HepG2 (cell line): ENCODE data around the gene MLLT1. TPM values are rescaled to one million over a fixed set of nuclear protein-coding genes. Genes with fewer than 3 reads are reported as not detected.

Experiments used
- BCL6 ChIP-seq: IDR thresholded peaks from 2 replicates; pipeline ENCODE4 v1.6.1; 2016; ENCODE audit warnings: missing genetic modification reagents, missing compliant biosample characterization
- CHD4 ChIP-seq: fragments of 200-600 bp; sonication (generic); IDR thresholded peaks from 2 replicates; pipeline ENCODE4 v1.7.0; 2017; ENCODE audit warnings: mild to moderate bottlenecking, low read length, borderline replicate concordance
- DNMT1 ChIP-seq: sonication (generic); formaldehyde crosslinking; IDR thresholded peaks from 2 replicates; pipeline ENCODE4 v1.5.1; 2020; ENCODE audit warnings: mild to moderate bottlenecking, missing genetic modification reagents
- FOXC1 ChIP-seq: sonication (generic); formaldehyde crosslinking; IDR thresholded peaks from 2 replicates; pipeline ENCODE4 v1.8.0; 2022; ENCODE audit warnings: mild to moderate bottlenecking, missing genetic modification reagents, borderline replicate concordance
- GTF3A ChIP-seq: sonication (generic); formaldehyde crosslinking; conservative IDR thresholded peaks from 2 replicates; pipeline ENCODE4 v1.4.0; 2020; ENCODE audit warnings: mild to moderate bottlenecking, missing genetic modification reagents
- HNRNPLL ChIP-seq: fragments of 200-400 bp; formaldehyde crosslinking; IDR thresholded peaks from 2 replicates; pipeline ENCODE4 v1.6.1; 2017; ENCODE audit warnings: mild to moderate bottlenecking, low read depth, low read length; ENCODE audit not compliant: poor library complexity, severe bottlenecking
- HOXD1 ChIP-seq: sonication (generic); formaldehyde crosslinking; IDR thresholded peaks from 2 replicates; pipeline ENCODE4 v1.5.0; 2020; ENCODE audit warnings: missing genetic modification reagents
- MIER2 ChIP-seq: IDR thresholded peaks from 2 replicates; pipeline ENCODE4 v1.6.1; 2016; ENCODE audit warnings: missing biosample characterization, missing genetic modification reagents
- NCOA2 ChIP-seq: sonication (generic); formaldehyde crosslinking; IDR thresholded peaks from 2 replicates; pipeline ENCODE4 v1.8.0; 2022; ENCODE audit warnings: inconsistent platforms
- POLR2G ChIP-seq: fragments of 200-400 bp; formaldehyde crosslinking; IDR thresholded peaks from 2 replicates; pipeline ENCODE4 v1.6.1; 2018; ENCODE audit warnings: mild to moderate bottlenecking, low read depth, low read length, moderate library complexity
- RARA ChIP-seq: IDR thresholded peaks from 2 replicates; pipeline ENCODE4 v1.6.1; 2016; ENCODE audit warnings: missing genetic modification reagents, missing compliant biosample characterization
- RBFOX2 ChIP-seq: fragments of 200-400 bp; formaldehyde crosslinking; IDR thresholded peaks from 2 replicates; pipeline ENCODE4 v1.6.1; 2017; ENCODE audit warnings: low read depth, mild to moderate bottlenecking, low read length
- RNF2 ChIP-seq: fragments of 450-650 bp; conservative IDR thresholded peaks from 2 replicates; pipeline ENCODE4 v1.6.1; 2016; ENCODE audit warnings: low read depth
- SOX5 ChIP-seq: IDR thresholded peaks from 2 replicates; pipeline ENCODE4 v1.6.1; 2016; ENCODE audit warnings: borderline replicate concordance
- ZNF180 ChIP-seq: sonication (generic); formaldehyde crosslinking; IDR thresholded peaks from 2 replicates; pipeline ENCODE4 v1.4.0; 2020; ENCODE audit warnings: low read depth, missing genetic modification reagents, borderline replicate concordance
- ZNF788 ChIP-seq: sonication (generic); formaldehyde crosslinking; IDR thresholded peaks from 2 replicates; pipeline ENCODE4 v1.5.0; 2020; ENCODE audit warnings: mild to moderate bottlenecking, missing genetic modification reagents, borderline replicate concordance
- polyA plus RNA-seq, 8 experiments: library from polyadenylated mRNA; depleted of rRNA in 3 of 8; stranded (reverse) in 7 of 8; unstranded in 1 of 8; fragments of >200 nt; fragmentation: Illumina TruSeq in 4 of 8; extraction: Trizol in 4 of 8; gene quantifications; 2 replicates each; pipeline versions ENCODE4 v1.2.1 to v1.2.3, GENCODE V29; 2011 to 2016; ENCODE audit warnings: low read depth in 4 of 8, missing spikeins in 1 of 8, mixed read lengths in 1 of 8; ENCODE audit not compliant: insufficient read depth in 1 of 8
- total RNA-seq, 5 experiments: library from RNA; depleted of rRNA; stranded (reverse); fragments of >200 nt; fragmentation: Illumina TruSeq; extraction: Trizol; gene quantifications; 2 replicates each; pipeline ENCODE4 v1.2.3, GENCODE V29; 2016; ENCODE audit warnings: low read depth in 1 of 5
- TF ChIP-seq, protein P1 (sequence below): sonication (generic); formaldehyde crosslinking; IDR thresholded peaks from 2 replicates; pipeline ENCODE4 v1.4.0; 2020; ENCODE audit warnings: low read depth, mild to moderate bottlenecking, missing genetic modification reagents
- TF ChIP-seq, protein P2 (sequence below): sonication (generic); formaldehyde crosslinking; IDR thresholded peaks from 2 replicates; pipeline ENCODE4 v1.5.0; 2020; ENCODE audit warnings: mild to moderate bottlenecking, missing genetic modification reagents
- TF ChIP-seq, protein P3 (sequence below), 2 experiments: sonication (generic) in 1 of 2; formaldehyde crosslinking in 1 of 2; IDR thresholded peaks; 2 replicates each; pipeline versions ENCODE4 v1.4.0 to v1.6.1; 2018 to 2020; ENCODE audit warnings: missing genetic modification reagents in 2 of 2, borderline replicate concordance in 1 of 2, low read depth in 1 of 2, mild to moderate bottlenecking in 1 of 2, missing biosample characterization in 1 of 2
- TF ChIP-seq, protein P4 (sequence below): IDR thresholded peaks from 2 replicates; pipeline ENCODE4 v1.6.1; 2012; ENCODE audit warnings: inconsistent platforms

The MLLT1 gene
- total and polyA plus RNA-seq, 2 of the 13 experiments (the other 11 are each of a cell fraction or from before 2014, with no cell fraction given) = 11.7 to 12.2 TPM

DNA sequence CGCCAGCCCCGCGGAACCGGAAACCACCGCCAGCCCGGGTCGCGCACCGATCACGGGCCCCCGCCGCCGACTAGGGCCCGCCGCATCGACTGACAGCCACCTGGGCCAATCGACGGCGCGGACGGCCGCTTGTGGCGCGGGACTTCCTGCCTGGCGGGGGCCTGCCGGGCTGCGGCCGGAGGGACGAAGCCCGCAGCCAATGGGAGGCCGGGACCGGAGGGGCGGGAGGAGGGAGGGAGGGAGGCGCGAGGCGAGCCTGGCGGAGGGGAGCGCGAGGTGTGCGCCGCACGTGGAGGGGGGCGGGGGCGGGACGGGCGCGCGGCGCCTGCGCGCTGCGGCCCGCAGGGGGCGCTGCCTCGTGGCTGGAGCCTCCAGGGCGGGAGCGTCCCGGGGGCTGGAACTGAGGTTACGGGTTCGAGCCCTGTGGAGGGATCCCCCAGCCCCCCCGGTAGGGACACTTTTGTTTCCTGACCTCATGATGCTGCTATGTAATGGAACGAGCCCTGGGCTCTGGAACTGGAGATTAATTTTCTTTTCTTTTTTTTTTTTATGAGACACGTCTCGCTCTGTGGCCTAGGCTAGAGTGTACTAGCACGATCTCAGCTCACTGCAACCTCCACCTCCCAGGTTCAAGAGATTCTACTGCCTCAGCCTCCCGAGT lies at the start of gene MLLT1 (continued):
- no peak for TF ChIP-seq BCL6 (CRISPR knock-in tag)
- peak; percentile 78 for TF ChIP-seq FOXC1 (CRISPR knock-in tag)
- TF ChIP-seq NCOA2 (CRISPR knock-in tag) = 0 out of 2 replicates have a peak, but pooled peaks have one; percentile 16
- TF ChIP-seq POLR2G = peak; percentile 37; the same call in 1 of the 2 replicates
- TF ChIP-seq, protein P1, sequence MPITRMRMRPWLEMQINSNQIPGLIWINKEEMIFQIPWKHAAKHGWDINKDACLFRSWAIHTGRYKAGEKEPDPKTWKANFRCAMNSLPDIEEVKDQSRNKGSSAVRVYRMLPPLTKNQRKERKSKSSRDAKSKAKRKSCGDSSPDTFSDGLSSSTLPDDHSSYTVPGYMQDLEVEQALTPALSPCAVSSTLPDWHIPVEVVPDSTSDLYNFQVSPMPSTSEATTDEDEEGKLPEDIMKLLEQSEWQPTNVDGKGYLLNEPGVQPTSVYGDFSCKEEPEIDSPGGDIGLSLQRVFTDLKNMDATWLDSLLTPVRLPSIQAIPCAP (CRISPR knock-in tag) = 0 out of 2 replicates have a peak, but pooled peaks have one; percentile 23
- peak; percentile 76; the same call in 1 of the 2 replicates for TF ChIP-seq RNF2
- 0 out of 2 replicates have a peak, but pooled peaks have one; percentile 27 for TF ChIP-seq RARA (CRISPR knock-in tag)
- TF ChIP-seq SOX5 (CRISPR knock-in tag) = no peak; the same call in 1 of the 2 replicates
- TF ChIP-seq ZNF180 (CRISPR knock-in tag) = no peak
- peak; percentile 39; the same call in 1 of the 2 replicates for TF ChIP-seq HOXD1 (CRISPR knock-in tag)
- TF ChIP-seq MIER2 (CRISPR knock-in tag) = 0 out of 2 replicates have a peak, but pooled peaks have one; percentile 45
- TF ChIP-seq, protein P2, sequence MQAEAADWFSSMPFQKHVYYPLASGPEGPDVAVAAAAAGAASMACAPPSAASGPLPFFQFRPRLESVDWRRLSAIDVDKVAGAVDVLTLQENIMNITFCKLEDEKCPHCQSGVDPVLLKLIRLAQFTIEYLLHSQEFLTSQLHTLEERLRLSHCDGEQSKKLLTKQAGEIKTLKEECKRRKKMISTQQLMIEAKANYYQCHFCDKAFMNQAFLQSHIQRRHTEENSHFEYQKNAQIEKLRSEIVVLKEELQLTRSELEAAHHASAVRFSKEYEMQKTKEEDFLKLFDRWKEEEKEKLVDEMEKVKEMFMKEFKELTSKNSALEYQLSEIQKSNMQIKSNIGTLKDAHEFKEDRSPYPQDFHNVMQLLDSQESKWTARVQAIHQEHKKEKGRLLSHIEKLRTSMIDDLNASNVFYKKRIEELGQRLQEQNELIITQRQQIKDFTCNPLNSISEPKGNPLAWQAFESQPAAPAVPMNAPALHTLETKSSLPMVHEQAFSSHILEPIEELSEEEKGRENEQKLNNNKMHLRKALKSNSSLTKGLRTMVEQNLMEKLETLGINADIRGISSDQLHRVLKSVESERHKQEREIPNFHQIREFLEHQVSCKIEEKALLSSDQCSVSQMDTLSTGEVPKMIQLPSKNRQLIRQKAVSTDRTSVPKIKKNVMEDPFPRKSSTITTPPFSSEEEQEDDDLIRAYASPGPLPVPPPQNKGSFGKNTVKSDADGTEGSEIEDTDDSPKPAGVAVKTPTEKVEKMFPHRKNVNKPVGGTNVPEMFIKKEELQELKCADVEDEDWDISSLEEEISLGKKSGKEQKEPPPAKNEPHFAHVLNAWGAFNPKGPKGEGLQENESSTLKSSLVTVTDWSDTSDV (CRISPR knock-in tag) = peak; percentile 51; the same call in 1 of the 2 replicates
- TF ChIP-seq, protein P3, sequence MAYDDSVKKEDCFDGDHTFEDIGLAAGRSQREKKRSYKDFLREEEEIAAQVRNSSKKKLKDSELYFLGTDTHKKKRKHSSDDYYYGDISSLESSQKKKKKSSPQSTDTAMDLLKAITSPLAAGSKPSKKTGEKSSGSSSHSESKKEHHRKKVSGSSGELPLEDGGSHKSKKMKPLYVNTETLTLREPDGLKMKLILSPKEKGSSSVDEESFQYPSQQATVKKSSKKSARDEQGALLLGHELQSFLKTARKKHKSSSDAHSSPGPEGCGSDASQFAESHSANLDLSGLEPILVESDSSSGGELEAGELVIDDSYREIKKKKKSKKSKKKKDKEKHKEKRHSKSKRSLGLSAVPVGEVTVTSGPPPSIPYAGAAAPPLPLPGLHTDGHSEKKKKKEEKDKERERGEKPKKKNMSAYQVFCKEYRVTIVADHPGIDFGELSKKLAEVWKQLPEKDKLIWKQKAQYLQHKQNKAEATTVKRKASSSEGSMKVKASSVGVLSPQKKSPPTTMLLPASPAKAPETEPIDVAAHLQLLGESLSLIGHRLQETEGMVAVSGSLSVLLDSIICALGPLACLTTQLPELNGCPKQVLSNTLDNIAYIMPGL (CRISPR knock-in tag; IDR thresholded peaks at IDR 0.05; ENCODE audit: borderline replicate concordance in 1 of 2, low read depth in 1 of 2) = peak in 1 of 2 experiments; percentile 63; a peak in 1 of 4 replicates
- 0 out of 2 replicates have a peak, but pooled peaks have one; percentile 43 for TF ChIP-seq ZNF788 (CRISPR knock-in tag)
- TF ChIP-seq, protein P4, sequence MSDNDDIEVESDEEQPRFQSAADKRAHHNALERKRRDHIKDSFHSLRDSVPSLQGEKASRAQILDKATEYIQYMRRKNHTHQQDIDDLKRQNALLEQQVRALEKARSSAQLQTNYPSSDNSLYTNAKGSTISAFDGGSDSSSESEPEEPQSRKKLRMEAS = peak; percentile 98
- peak; percentile 73 for TF ChIP-seq RBFOX2
- peak; percentile 18 for TF ChIP-seq HNRNPLL
- no peak; the same call in 1 of the 2 replicates for TF ChIP-seq DNMT1
- peak; percentile 96 for TF ChIP-seq CHD4
- TF ChIP-seq GTF3A (CRISPR knock-in tag) = 0 out of 2 replicates have a peak, but pooled peaks have one; percentile 72
